HEK293 (cell line): Measurements from ENCODE around the gene FOXO6.
A peak's percentile ranks its signal among the peaks of the same experiment; 100 is the strongest.

Experiments
- KLF16 ChIP-seq: fragments of 450-650 bp; formaldehyde crosslinking; IDR thresholded peaks from 2 replicates; pipeline ENCODE4 v1.5.1; 2017; ENCODE audit warnings: missing biosample characterization, missing genetic modification characterization
- MYNN ChIP-seq: fragments of 450-650 bp; formaldehyde crosslinking; IDR thresholded peaks from 2 replicates; pipeline ENCODE4 v1.5.1; 2016; ENCODE audit warnings: missing biosample characterization, missing genetic modification characterization, borderline replicate concordance
- SETDB1 ChIP-seq: IDR thresholded peaks from one replicate; pipeline ENCODE4 v1.6.1; 2017; ENCODE audit warnings: mild to moderate bottlenecking, low read length, moderate library complexity, mixed read lengths; ENCODE audit not compliant: insufficient read length
- TCF7L2 ChIP-seq: IDR thresholded peaks from 2 replicates; pipeline ENCODE4 v1.6.1; 2011; ENCODE audit warnings: low read depth, mild to moderate bottlenecking, inconsistent platforms, low read length, moderate library complexity, borderline replicate concordance
- ZBTB21 ChIP-seq: fragments of 450-650 bp; formaldehyde crosslinking; IDR thresholded peaks from 2 replicates; pipeline ENCODE4 v1.5.1; 2017; ENCODE audit warnings: missing biosample characterization, missing genetic modification characterization
- ZBTB8A ChIP-seq: fragments of 450-650 bp; formaldehyde crosslinking; IDR thresholded peaks from 2 replicates; pipeline ENCODE4 v1.5.1; 2016; ENCODE audit warnings: missing biosample characterization, missing genetic modification characterization
- ZFHX2 ChIP-seq: fragments of 450-650 bp; formaldehyde crosslinking; conservative IDR thresholded peaks from 2 replicates; pipeline ENCODE4 v1.5.1; 2016; ENCODE audit warnings: missing biosample characterization, missing genetic modification characterization
- ZFP41 ChIP-seq: fragments of 450-650 bp; formaldehyde crosslinking; IDR thresholded peaks from 2 replicates; pipeline ENCODE4 v1.5.1; 2016; ENCODE audit warnings: missing biosample characterization, missing genetic modification characterization, borderline replicate concordance
- ZNF16 ChIP-seq: fragments of 450-650 bp; formaldehyde crosslinking; IDR thresholded peaks from 2 replicates; pipeline ENCODE4 v1.5.1; 2016; ENCODE audit warnings: low read depth, missing biosample characterization, missing genetic modification characterization
- ZNF169 ChIP-seq: fragments of 450-650 bp; formaldehyde crosslinking; IDR thresholded peaks from 2 replicates; pipeline ENCODE4 v1.5.1; 2016; ENCODE audit warnings: missing biosample characterization, missing genetic modification characterization
- ZNF223 ChIP-seq: fragments of 450-650 bp; formaldehyde crosslinking; IDR thresholded peaks from 2 replicates; pipeline ENCODE4 v1.5.1; 2016; ENCODE audit warnings: missing biosample characterization, missing genetic modification characterization
- ZNF350 ChIP-seq: fragments of 450-650 bp; formaldehyde crosslinking; IDR thresholded peaks from 2 replicates; pipeline ENCODE4 v1.5.0; 2017; ENCODE audit warnings: missing biosample characterization, mild to moderate bottlenecking, missing genetic modification characterization
- ZNF510 ChIP-seq: fragments of 450-650 bp; formaldehyde crosslinking; IDR thresholded peaks from 2 replicates; pipeline ENCODE4 v1.5.1; 2018; ENCODE audit warnings: mild to moderate bottlenecking, missing genetic modification characterization, missing biosample characterization; ENCODE audit not compliant: insufficient replicate concordance
- ZNF514 ChIP-seq: fragments of 450-650 bp; formaldehyde crosslinking; IDR thresholded peaks from 2 replicates; pipeline ENCODE4 v1.5.1; 2016; ENCODE audit warnings: missing biosample characterization, missing genetic modification characterization
- ZNF521 ChIP-seq: fragments of 450-650 bp; formaldehyde crosslinking; IDR thresholded peaks from 2 replicates; pipeline ENCODE4 v1.5.1; 2017; ENCODE audit warnings: missing biosample characterization, mild to moderate bottlenecking, missing genetic modification characterization
- ZNF530 ChIP-seq: fragments of 450-650 bp; formaldehyde crosslinking; IDR thresholded peaks from 2 replicates; pipeline ENCODE4 v1.5.1; 2016; ENCODE audit warnings: low read depth, missing biosample characterization, missing genetic modification characterization
- ZNF549 ChIP-seq: fragments of 450-650 bp; IDR thresholded peaks from 2 replicates; pipeline ENCODE4 v1.5.1; 2018; ENCODE audit warnings: missing biosample characterization, missing genetic modification characterization, mild to moderate bottlenecking, inconsistent platforms, moderate library complexity
- ZNF600 ChIP-seq: fragments of 450-650 bp; formaldehyde crosslinking; IDR thresholded peaks from 2 replicates; pipeline ENCODE4 v1.5.1; 2016; ENCODE audit warnings: missing biosample characterization, missing genetic modification characterization
- ZNF610 ChIP-seq: fragments of 450-650 bp; formaldehyde crosslinking; IDR thresholded peaks from 2 replicates; pipeline ENCODE4 v1.5.1; 2016; ENCODE audit warnings: missing biosample characterization, missing genetic modification characterization, borderline replicate concordance
- ZNF626 ChIP-seq: fragments of 450-650 bp; sonication (Bioruptor Pico); formaldehyde crosslinking; IDR thresholded peaks from 2 replicates; pipeline ENCODE4 v1.5.1; 2018; ENCODE audit warnings: missing biosample characterization, missing genetic modification characterization, inconsistent platforms
- ZNF701 ChIP-seq: fragments of 450-650 bp; formaldehyde crosslinking; IDR thresholded peaks from 2 replicates; pipeline ENCODE4 v1.5.1; 2016; ENCODE audit warnings: missing biosample characterization, missing genetic modification characterization
- TF ChIP-seq, protein P1 (sequence below): fragments of 450-650 bp; formaldehyde crosslinking; IDR thresholded peaks from 2 replicates; pipeline ENCODE4 v1.5.1; 2016; ENCODE audit warnings: missing biosample characterization, missing genetic modification characterization
- TF ChIP-seq, protein P2 (sequence below): fragments of 450-650 bp; formaldehyde crosslinking; IDR thresholded peaks from 2 replicates; pipeline ENCODE4 v1.5.1; 2016; ENCODE audit warnings: missing biosample characterization, missing genetic modification characterization
- TF ChIP-seq, protein P3 (sequence below): fragments of 450-650 bp; formaldehyde crosslinking; conservative IDR thresholded peaks from 2 replicates; pipeline ENCODE4 v1.5.1; 2016; ENCODE audit warnings: low read depth, missing biosample characterization, missing genetic modification characterization
- TF ChIP-seq, protein P4 (sequence below): fragments of 450-650 bp; formaldehyde crosslinking; IDR thresholded peaks from 2 replicates; pipeline ENCODE4 v1.5.1; 2016; ENCODE audit warnings: missing biosample characterization, missing genetic modification characterization
- TF ChIP-seq, protein P5 (sequence below): fragments of 450-650 bp; formaldehyde crosslinking; IDR thresholded peaks from 2 replicates; pipeline ENCODE4 v1.5.1; 2016; ENCODE audit warnings: missing biosample characterization, missing genetic modification characterization

Gene FOXO6

DNA sequence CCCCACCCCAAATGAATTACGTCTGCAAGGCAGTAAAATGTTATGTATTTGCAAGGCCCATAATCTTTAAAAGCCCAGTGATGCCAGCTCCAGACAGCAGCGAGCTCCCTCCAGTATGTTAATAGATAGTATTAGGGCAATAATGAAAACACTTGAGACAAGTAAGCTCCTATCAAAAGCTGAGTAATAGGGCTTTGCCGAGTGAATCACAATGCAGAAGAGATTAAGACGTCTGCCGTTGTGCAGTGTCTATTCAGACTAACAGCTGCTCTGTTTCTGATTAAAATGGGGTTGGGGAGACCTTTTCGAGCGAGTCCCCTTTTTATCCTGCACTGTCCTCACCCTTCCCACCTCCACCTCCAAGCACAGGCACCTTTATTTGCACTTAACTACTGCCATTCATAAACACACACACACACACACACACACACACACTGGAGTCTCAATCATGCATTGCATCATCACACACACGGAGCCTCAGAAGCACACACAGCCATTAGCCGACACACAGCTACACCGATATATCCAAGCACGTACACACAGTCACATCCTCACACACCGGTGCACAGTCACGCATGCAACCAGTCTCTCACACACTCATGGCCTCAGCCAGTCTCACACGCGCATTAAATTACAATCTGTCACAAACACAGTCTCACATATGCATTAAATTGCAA lies 46.0 kb upstream of the FOXO6 start (continued):
- TF ChIP-seq, protein P1, sequence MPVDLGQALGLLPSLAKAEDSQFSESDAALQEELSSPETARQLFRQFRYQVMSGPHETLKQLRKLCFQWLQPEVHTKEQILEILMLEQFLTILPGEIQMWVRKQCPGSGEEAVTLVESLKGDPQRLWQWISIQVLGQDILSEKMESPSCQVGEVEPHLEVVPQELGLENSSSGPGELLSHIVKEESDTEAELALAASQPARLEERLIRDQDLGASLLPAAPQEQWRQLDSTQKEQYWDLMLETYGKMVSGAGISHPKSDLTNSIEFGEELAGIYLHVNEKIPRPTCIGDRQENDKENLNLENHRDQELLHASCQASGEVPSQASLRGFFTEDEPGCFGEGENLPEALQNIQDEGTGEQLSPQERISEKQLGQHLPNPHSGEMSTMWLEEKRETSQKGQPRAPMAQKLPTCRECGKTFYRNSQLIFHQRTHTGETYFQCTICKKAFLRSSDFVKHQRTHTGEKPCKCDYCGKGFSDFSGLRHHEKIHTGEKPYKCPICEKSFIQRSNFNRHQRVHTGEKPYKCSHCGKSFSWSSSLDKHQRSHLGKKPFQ (tag by site-specific recombination), result no peak
- TF ChIP-seq, protein P2, sequence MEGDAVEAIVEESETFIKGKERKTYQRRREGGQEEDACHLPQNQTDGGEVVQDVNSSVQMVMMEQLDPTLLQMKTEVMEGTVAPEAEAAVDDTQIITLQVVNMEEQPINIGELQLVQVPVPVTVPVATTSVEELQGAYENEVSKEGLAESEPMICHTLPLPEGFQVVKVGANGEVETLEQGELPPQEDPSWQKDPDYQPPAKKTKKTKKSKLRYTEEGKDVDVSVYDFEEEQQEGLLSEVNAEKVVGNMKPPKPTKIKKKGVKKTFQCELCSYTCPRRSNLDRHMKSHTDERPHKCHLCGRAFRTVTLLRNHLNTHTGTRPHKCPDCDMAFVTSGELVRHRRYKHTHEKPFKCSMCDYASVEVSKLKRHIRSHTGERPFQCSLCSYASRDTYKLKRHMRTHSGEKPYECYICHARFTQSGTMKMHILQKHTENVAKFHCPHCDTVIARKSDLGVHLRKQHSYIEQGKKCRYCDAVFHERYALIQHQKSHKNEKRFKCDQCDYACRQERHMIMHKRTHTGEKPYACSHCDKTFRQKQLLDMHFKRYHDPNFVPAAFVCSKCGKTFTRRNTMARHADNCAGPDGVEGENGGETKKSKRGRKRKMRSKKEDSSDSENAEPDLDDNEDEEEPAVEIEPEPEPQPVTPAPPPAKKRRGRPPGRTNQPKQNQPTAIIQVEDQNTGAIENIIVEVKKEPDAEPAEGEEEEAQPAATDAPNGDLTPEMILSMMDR (tag by site-specific recombination), result no peak
- no peak for TF ChIP-seq ZNF521
- no peak for TF ChIP-seq ZNF600 (tag by site-specific recombination)
- no peak for TF ChIP-seq ZNF701 (tag by site-specific recombination)
- no peak for TF ChIP-seq ZNF169
- TF ChIP-seq ZBTB21, result 0 out of 2 replicates have a peak, but pooled peaks have one; percentile 13
- no peak for TF ChIP-seq ZNF530 (tag by site-specific recombination)
- TF ChIP-seq ZNF510 (tag by site-specific recombination), result no peak
- TF ChIP-seq ZNF626 (tag by site-specific recombination), result no peak
- TF ChIP-seq ZNF610 (tag by site-specific recombination), result no peak
- no peak for TF ChIP-seq SETDB1
- TF ChIP-seq ZBTB8A, result no peak
- peak; percentile 31; the same call in 1 of the 2 replicates for TF ChIP-seq ZFHX2 (tag by site-specific recombination)
- no peak for TF ChIP-seq ZNF350 (tag by site-specific recombination)
- TF ChIP-seq ZNF223 (tag by site-specific recombination), result no peak
- TF ChIP-seq KLF16 (tag by site-specific recombination), result no peak
- 0 out of 2 replicates have a peak, but pooled peaks have one; percentile 0 for TF ChIP-seq ZNF514 (tag by site-specific recombination)
- TF ChIP-seq, protein P3, sequence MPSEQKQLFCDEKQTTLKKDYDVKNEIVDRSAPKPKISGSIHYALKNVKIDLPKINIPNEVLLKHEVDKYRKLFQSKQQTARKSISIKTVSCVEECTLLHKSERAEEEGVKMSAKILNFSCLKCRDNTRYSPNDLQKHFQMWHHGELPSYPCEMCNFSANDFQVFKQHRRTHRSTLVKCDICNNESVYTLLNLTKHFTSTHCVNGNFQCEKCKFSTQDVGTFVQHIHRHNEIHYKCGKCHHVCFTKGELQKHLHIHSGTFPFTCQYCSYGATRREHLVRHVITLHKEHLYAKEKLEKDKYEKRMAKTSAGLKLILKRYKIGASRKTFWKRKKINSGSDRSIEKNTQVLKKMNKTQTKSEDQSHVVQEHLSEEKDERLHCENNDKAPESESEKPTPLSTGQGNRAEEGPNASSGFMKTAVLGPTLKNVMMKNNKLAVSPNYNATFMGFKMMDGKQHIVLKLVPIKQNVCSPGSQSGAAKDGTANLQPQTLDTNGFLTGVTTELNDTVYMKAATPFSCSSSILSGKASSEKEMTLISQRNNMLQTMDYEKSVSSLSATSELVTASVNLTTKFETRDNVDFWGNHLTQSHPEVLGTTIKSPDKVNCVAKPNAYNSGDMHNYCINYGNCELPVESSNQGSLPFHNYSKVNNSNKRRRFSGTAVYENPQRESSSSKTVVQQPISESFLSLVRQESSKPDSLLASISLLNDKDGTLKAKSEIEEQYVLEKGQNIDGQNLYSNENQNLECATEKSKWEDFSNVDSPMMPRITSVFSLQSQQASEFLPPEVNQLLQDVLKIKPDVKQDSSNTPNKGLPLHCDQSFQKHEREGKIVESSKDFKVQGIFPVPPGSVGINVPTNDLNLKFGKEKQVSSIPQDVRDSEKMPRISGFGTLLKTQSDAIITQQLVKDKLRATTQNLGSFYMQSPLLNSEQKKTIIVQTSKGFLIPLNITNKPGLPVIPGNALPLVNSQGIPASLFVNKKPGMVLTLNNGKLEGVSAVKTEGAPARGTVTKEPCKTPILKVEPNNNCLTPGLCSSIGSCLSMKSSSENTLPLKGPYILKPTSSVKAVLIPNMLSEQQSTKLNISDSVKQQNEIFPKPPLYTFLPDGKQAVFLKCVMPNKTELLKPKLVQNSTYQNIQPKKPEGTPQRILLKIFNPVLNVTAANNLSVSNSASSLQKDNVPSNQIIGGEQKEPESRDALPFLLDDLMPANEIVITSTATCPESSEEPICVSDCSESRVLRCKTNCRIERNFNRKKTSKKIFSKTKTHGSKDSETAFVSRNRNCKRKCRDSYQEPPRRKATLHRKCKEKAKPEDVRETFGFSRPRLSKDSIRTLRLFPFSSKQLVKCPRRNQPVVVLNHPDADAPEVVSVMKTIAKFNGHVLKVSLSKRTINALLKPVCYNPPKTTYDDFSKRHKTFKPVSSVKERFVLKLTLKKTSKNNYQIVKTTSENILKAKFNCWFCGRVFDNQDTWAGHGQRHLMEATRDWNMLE (tag by site-specific recombination), result no peak
- TF ChIP-seq, protein P4, sequence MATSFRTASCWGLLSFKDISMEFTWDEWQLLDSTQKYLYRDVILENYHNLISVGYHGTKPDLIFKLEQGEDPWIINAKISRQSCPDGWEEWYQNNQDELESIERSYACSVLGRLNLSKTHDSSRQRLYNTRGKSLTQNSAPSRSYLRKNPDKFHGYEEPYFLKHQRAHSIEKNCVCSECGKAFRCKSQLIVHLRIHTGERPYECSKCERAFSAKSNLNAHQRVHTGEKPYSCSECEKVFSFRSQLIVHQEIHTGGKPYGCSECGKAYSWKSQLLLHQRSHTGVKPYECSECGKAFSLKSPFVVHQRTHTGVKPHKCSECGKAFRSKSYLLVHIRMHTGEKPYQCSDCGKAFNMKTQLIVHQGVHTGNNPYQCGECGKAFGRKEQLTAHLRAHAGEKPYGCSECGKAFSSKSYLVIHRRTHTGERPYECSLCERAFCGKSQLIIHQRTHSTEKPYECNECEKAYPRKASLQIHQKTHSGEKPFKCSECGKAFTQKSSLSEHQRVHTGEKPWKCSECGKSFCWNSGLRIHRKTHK (tag by site-specific recombination), result no peak
- TF ChIP-seq MYNN, result no peak
- TF ChIP-seq ZNF16 (tag by site-specific recombination), result no peak
- TF ChIP-seq, protein P5, sequence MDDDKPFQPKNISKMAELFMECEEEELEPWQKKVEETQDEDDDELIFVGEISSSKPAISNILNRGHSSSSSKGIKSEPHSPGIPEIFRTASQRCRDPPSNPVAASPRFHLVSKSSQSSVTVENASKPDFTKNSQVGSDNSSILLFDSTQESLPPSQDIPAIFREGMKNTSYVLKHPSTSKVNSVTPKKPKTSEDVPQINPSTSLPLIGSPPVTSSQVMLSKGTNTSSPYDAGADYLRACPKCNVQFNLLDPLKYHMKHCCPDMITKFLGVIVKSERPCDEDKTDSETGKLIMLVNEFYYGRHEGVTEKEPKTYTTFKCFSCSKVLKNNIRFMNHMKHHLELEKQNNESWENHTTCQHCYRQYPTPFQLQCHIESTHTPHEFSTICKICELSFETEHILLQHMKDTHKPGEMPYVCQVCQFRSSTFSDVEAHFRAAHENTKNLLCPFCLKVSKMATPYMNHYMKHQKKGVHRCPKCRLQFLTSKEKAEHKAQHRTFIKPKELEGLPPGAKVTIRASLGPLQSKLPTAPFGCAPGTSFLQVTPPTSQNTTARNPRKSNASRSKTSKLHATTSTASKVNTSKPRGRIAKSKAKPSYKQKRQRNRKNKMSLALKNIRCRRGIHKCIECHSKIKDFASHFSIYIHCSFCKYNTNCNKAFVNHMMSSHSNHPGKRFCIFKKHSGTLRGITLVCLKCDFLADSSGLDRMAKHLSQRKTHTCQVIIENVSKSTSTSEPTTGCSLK (tag by site-specific recombination), result no peak
- no peak for TF ChIP-seq ZNF549 (tag by site-specific recombination)
- TF ChIP-seq TCF7L2, result no peak
- TF ChIP-seq ZFP41 (tag by site-specific recombination), result no peak
